Left kidney (tissue), 8 donors: ENCODE data around the gene STAG1. TPM values are rescaled to one million over a fixed set of nuclear protein-coding genes. Genes with fewer than 3 reads are reported as not detected.
"Not testable (repeated sequence)": the region's sequence is repeated elsewhere in the genome, so short reads cannot be mapped to it uniquely, and the experiment has no call there.

ENCODE experiments used
- DNase-seq: peaks from one replicate; pipeline ENCODE4 v3.0.0-alpha.2; 2013
- long read RNA-seq, 8 donors: transcript quantifications; one replicate each; lab custom pipeline, GENCODE V29; 2026
- polyA plus RNA-seq: library from polyadenylated mRNA; unstranded; fragments of 120-200 nt; gene quantifications from one replicate; pipeline ENCODE4 v1.2.1, GENCODE V29; 2013; ENCODE audit not compliant: insufficient read length

The STAG1 gene
- polyA plus RNA-seq: 59.1 TPM
- long read RNA-seq, donor 1, full-length matches to known transcripts: 4 of 4 reads
- long read RNA-seq, donor 1, partial matches to known transcripts: 0 of 4 reads
- long read RNA-seq, donor 1, other reads (novel, unspliced or antisense): 0 of 4 reads
- long read RNA-seq, donor 2, full-length matches to known transcripts: 1 of 1 reads
- long read RNA-seq, donor 2, partial matches to known transcripts: 0 of 1 reads
- long read RNA-seq, donor 2, other reads (novel, unspliced or antisense): 0 of 1 reads
- long read RNA-seq, donor 3, full-length matches to known transcripts: 2 of 2 reads
- long read RNA-seq, donor 3, partial matches to known transcripts: 0 of 2 reads
- long read RNA-seq, donor 3, other reads (novel, unspliced or antisense): 0 of 2 reads
- long read RNA-seq, donor 4: 0 reads
- long read RNA-seq, donor 5: 0 reads
- long read RNA-seq, donor 6, full-length matches to known transcripts: 2 of 2 reads
- long read RNA-seq, donor 6, partial matches to known transcripts: 0 of 2 reads
- long read RNA-seq, donor 6, other reads (novel, unspliced or antisense): 0 of 2 reads
- long read RNA-seq, donor 7, full-length matches to known transcripts: 2 of 2 reads
- long read RNA-seq, donor 7, partial matches to known transcripts: 0 of 2 reads
- long read RNA-seq, donor 7, other reads (novel, unspliced or antisense): 0 of 2 reads
- long read RNA-seq, donor 8, full-length matches to known transcripts: 1 of 1 reads
- long read RNA-seq, donor 8, partial matches to known transcripts: 0 of 1 reads
- long read RNA-seq, donor 8, other reads (novel, unspliced or antisense): 0 of 1 reads

- DNase-seq: no peak
Observed at GRCh38 chr3:136752172-136752421, at the start of gene STAG1. Gene STAG1 (minus strand): TSS chr3:136752378. CDS start chr3:136630898, 121,480 bp downstream.

DNA sequence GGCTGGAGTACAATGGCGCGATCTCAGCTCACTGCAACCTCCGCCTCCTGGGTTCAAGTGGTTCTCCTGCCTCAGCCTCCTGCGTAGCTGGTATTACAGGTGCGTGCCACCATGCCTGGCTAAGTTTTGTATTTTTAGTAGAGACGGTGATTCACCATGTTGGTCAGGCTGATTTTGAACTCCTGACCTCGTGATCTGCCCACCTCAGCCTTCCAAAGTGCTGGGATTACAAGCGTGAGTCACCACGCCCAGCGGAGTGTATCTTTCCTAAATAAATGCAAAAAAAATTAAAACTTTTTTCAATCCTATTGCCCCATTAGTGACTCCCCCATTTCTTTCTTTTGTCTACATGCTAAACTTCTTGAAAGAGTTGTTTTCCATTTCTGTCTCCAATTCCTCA, 49.0 kb upstream of the STAG1 start:
- not testable (repeated sequence) for DNase-seq

- DNase-seq: no peak
Observed at GRCh38 chr3:136792556-136793330, 40.6 kb upstream of the STAG1 start.

GRCh38 chr3:136790786-136791185, 38.6 kb upstream of the STAG1 start:
- no peak for DNase-seq

DNA sequence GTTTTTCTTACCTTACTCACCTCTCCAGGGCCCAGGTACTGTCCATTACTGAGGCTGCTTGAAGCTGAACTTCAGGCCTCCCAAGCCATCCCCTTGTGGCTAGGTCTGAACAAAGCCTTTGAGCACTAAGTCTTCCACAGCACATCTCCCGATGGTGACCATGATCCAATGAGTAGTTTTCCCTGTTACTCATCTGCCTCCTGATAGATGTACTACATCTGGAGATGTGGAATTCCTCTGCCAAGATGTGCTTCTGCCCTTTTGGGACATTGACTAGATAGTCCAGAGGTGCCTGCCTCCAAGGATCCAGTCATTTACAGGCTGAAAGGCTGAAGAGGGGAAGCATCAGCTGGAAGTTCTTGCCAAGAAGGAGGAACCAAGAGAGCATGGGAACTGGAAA, 37.8 kb upstream of the STAG1 start:
- DNase-seq: no peak

- no peak for DNase-seq
Observed at GRCh38 chr3:136788154-136788553, 36.0 kb upstream of the STAG1 start.

DNA sequence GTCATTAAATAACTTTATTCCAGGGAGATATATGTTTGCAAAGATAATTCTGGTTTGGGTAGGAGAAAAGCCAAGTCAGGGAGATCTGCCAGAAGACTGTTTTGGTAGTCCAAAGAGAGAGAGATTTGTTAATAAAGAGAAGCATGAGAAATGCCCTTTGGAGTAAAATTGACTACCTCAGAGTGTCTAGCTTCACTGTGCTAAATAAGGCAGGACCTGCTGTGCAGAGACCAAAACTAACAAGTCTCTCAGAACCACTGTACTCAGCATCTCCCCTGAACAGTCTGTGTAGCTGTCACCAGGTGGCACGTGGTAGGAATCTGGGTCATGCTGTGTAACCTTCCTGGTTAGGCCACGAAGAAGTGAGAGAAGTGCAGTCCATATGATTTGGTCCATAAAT, 35.2 kb upstream of the STAG1 start:
- no peak for DNase-seq

- DNase-seq: no peak
Observed at GRCh38 chr3:136783708-136784191, 31.6 kb upstream of the STAG1 start.

- no peak for DNase-seq
Observed at GRCh38 chr3:136780741-136781140, 28.6 kb upstream of the STAG1 start.

DNA sequence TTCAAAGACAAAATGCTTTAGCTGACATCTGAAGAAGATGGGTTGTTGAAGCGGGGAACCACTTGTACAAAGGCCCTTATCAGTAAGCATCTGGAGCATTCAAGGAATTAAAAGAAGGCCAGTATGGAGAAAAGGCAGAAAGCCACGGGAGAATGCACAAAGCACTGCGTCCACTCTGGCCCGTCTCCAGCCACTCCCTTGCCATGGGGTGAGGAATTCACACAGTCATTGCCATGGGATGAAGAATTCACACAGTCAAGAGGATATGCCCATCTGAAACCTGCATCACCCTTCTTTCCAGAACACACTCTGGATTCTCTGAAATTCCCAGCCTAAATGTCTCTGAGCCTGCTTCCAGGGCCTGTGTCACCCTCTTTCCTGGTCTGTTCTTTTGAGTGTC, 26.7 kb upstream of the STAG1 start:
- DNase-seq: no peak

- no peak for DNase-seq
Observed at GRCh38 chr3:136772709-136773108, 20.5 kb upstream of the STAG1 start.

DNA sequence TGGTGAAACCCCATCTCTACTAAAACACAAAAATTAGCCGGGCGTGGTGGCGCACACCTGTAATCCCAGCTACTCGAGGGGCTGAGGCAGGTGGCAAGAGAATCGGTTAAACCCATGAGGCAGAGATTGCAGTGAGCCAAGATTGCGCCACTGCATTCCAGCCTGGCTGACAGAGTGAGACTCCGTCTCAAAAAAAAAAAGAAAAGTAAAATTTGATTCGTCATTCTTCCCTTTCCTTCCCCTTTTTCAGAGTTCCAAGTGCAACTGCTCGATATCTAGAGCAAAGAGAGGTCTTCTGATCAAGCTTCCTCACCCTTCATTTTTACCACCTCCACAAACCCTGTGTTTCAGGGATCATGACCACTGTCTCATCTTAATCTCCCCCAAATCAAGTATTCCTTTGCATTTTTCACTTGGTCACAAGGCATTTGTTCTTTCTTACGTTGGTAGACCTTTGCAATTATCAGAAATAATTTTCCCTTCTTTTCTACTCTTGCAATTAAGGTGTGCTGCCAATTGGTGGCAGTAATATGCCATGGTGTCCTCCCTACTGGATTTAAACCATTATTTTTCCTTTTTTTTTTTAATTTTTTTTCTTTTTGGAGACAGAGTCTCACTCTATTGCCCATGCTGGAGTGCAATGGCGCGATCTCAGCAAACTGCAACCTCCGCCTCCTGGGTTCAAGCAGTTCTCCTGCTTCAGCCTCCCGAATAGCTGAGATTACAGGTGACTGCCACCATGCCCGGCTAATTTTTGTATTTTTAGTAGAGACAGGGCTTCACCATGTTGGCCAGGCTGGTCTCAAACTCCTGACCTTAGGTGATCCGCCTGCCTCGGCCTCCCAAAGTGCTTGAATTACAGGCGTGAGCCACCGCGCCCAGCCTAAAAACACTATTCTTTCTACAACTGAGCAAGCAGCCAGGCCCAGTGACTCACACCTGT, 6.3 kb upstream of the STAG1 start:
- DNase-seq: not testable (repeated sequence)

DNA sequence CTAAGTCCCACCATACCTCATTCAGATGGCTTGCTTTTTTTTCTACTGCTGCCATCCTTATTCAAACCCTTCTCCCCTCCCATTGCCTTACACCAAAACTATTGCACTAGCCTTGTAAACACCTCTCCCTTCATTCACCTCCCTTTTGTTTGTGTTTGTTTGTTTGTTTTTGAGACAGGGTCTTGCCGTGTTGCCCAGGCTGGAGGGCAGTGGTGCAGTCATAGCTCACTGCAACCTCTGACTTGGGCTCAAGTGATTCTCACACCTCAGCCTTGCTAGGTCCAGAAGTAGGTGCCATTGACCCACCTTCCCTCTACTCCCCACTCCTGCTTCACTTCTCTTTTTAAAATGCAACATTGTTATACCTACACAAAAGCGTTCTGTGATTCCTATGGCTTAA, 3.0 kb upstream of the STAG1 start:
- DNase-seq: no peak

DNA sequence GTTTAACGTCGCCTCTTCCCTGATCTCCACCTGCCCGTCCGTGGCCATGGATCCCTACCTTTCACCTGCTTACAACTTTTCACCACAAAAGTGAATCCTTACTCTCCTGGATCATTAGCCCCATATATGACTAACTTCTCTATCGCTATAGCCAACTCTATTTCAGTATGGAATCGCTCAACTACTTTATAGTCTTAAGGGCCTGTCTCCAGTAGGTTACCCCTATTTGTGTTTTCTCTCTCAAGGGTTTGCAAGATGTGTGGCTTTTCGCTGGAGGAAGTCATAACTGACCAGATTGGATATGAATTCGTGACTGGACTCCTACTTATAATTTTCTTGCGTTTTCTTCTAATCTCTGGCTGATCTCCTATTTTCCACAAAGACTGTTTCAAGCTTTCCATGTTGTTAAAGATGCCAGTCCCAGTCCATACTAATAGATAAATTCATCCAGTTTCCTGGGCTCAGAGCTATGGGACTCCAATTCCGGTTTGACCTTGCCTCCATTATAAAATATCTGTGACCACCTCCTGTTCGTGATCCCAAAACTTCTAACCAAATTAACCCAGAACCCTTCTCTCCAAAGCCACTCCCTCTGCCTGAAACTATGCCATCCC, 1.3 kb upstream of the STAG1 start:
- no peak for DNase-seq

DNA sequence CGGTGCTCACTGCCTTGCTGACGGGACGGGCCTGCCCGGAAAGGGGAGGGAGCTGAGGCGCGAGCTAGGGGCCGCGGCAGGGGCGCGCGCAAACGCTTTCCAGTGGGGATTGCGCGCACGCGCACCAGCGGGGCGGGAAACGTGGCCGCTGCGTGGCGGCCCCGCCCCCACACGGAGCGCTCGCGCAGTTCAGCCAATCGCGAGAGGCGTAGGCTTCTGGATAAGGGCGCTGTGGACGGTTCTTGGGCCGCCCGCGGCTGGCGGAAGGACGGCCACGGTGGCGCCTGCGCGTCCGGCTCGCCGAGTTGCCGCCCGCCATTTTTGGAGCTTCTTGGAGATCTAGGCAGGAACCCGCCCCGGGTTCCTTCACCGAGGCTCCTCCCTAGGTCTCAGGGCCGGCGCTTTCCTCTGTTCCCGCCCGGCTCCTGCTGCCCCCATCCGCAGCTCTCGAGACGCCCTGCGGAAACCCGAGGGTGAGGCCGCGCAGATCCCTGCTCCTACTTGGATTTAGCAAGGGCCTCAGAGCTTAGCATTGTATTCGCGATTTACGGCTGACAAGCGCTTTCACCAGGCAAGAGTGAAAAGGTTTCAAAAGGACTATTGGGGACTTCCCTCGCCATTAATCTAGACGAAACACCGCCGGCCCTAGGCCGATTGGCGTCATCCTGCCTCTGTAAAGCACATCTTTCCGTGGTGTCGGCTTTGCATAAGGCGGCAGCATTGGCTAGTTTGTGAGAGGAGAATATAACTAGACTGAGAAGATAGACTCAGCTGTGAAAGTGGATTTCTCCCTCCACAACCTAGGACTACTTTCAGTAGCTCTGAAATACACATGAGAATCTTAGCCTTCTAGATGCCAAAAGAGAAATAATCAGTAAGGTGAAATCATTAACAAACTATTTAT, 496 bp upstream of the STAG1 start:
- peak; percentile 97 for DNase-seq

DNA sequence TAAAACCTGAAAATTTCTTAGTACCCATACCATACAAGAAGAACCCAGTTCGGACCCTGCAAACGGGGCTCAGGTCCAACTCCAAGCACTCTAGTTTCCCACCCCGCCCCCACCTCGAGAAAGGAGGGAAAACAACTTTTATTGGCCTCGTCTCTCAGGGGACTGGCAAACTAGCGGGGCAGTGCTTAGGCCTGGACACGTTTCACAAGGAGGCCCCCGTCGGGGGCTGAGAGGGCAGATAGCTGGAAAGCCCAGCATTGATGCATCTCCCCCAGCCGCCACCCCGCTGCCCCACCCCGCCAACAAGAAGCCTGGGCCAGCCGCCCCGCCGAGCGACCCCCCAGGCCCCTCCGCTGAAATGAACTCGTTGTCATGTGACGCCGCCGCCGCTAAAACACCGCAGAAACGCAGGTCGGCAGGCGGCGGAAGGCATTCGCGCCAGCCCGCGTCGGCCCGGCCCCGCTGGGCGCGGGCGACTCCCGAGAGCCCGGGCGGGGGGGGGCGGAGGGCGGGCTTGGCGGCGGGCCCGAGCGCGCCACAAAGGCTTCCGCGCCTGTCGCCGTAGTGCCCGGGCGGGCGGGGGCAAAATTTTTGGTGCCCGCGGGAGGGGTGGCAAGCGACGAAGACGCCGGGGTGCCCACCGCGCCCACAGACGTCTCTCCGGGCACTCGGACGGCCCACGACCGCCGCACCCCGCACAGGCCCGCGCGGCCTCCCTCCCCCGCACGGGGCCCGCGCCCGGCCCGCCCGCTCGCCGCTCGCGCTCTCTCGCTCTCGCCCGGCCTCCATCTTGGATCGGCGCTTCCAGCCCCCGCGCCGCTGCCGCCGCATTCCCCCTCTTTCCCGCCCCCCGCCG, 634 bp downstream of the STAG1 start:
- DNase-seq: peak; percentile 86

- DNase-seq: no peak
Observed at GRCh38 chr3:136750897-136751315, 1.3 kb downstream of the STAG1 start.

DNA sequence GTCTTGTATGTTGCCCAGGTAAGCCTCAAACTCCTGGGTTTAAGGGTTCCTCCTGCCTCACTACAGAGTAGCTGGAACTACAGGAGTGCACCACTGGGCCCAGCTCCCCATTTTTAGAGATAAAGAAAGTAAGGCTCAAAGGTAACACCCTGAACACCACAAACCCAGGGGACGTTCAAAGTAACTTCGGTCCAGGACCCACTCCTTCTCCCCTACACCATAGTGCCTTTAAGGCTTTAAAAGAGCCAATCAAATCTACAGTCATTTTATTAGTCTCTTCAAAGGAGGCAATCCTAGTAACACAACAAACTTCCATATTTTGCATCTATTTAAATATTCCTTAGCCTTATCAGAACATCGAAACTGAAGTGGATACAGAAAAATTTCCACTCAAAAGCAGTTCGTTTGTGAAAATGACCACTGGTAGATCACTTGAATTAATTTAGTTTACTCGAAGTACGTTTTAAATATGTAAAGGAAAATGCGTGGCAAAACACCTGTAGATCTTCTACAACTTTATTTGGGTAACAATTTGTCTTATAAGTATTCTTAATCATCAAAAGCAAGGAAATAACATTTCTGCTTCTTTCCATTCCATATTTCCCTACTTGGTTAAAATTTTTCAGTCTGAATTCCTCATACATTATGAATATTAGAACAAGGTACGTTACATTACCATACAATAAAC, 1.8 kb downstream of the STAG1 start:
- DNase-seq: no peak
